Measurements from ENCODE around the gene GNG14.

Gene GNG14

GRCh38 chr19:12669270-12670158 is 18.3 kb upstream of the GNG14 start:
- ChIA-PET POLR2A (interaction anchor here (0.5 to 1.3 kb wide), 3 partner anchors 10 to 200 kb away, joined by 4 to 8 read pairs (median 4); no protein-coding TSS in a partner anchor), CTCF (interaction anchor here (0.6 to 7.4 kb wide), 8 partner anchors 8 to 127 kb away, joined by 3 to 93 read pairs (median 4); no protein-coding TSS in a partner anchor)
- DNase-seq (ENCODE audit: extremely low spot score), result peak; percentile 84
- TF ChIP-seq, protein P1, sequence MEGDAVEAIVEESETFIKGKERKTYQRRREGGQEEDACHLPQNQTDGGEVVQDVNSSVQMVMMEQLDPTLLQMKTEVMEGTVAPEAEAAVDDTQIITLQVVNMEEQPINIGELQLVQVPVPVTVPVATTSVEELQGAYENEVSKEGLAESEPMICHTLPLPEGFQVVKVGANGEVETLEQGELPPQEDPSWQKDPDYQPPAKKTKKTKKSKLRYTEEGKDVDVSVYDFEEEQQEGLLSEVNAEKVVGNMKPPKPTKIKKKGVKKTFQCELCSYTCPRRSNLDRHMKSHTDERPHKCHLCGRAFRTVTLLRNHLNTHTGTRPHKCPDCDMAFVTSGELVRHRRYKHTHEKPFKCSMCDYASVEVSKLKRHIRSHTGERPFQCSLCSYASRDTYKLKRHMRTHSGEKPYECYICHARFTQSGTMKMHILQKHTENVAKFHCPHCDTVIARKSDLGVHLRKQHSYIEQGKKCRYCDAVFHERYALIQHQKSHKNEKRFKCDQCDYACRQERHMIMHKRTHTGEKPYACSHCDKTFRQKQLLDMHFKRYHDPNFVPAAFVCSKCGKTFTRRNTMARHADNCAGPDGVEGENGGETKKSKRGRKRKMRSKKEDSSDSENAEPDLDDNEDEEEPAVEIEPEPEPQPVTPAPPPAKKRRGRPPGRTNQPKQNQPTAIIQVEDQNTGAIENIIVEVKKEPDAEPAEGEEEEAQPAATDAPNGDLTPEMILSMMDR (IDR thresholded peaks at IDR 0.05; ENCODE audit: control extremely low read depth, extremely low read depth, low read depth, missing control alignments), result no peak

- ChIA-PET CTCF (interaction anchor here (1.5 to 7.4 kb wide), 5 partner anchors 9 to 579 kb away, joined by 3 to 93 read pairs (median 13); no protein-coding TSS in a partner anchor), POLR2A (interaction anchor here (0.5 kb wide), 1 partner anchor 200 kb away, joined by 4 read pairs; no protein-coding TSS in a partner anchor)
- TF ChIP-seq, protein P1 (IDR thresholded peaks at IDR 0.05; ENCODE audit: control extremely low read depth, extremely low read depth, low read depth, missing control alignments), result no peak
- no peak for DNase-seq (ENCODE audit: extremely low spot score)
These were observed 17.5 kb upstream of the GNG14 start for GRCh38 chr19:12670159-12670928.

- TF ChIP-seq, protein P1 (IDR thresholded peaks at IDR 0.05; ENCODE audit: control extremely low read depth, extremely low read depth, low read depth, missing control alignments), result no peak
- CTCF ChIA-PET, result interaction anchor here (0.6 to 7.4 kb wide), 18 partner anchors 8 to 613 kb away, joined by 3 to 93 read pairs (median 5); partner anchors contain the start of genes DHPS, ZNF490 and ZNF791
- no peak for DNase-seq (ENCODE audit: extremely low spot score)
- POLR2A ChIA-PET, result interaction anchor here (0.5 to 1.7 kb wide), 4 partner anchors 9 to 213 kb away, joined by 3 to 8 read pairs (median 4); partner anchors contain the start of genes ZNF490 and ZNF791
These were observed 15.1 kb upstream of the GNG14 start for GRCh38 chr19:12672744-12673143.

GRCh38 chr19:12675399-12675798 is 12.4 kb upstream of the GNG14 start:
- CTCF ChIA-PET, result interaction anchor here (1.5 to 3.3 kb wide), 5 partner anchors 9 to 58 kb away, joined by 3 to 16 read pairs (median 5); partner anchors contain the start of genes MAN2B1 and WDR83
- POLR2A ChIA-PET, result no interaction called here
- TF ChIP-seq, protein P1 (IDR thresholded peaks at IDR 0.05; ENCODE audit: control extremely low read depth, extremely low read depth, low read depth, missing control alignments), result no peak
- DNase-seq (ENCODE audit: extremely low spot score), result no peak

GRCh38 chr19:12675940-12676339 is 11.9 kb upstream of the GNG14 start:
- CTCF ChIA-PET, result interaction anchor here (1.0 to 3.3 kb wide), 19 partner anchors 9 to 616 kb away, joined by 3 to 16 read pairs (median 4); partner anchors contain the start of genes MAN2B1, TNPO2 and WDR83
- TF ChIP-seq, protein P1 (IDR thresholded peaks at IDR 0.05; ENCODE audit: control extremely low read depth, extremely low read depth, low read depth, missing control alignments), result no peak
- DNase-seq (ENCODE audit: extremely low spot score), result no peak
- POLR2A ChIA-PET, result no interaction called here

DNA sequence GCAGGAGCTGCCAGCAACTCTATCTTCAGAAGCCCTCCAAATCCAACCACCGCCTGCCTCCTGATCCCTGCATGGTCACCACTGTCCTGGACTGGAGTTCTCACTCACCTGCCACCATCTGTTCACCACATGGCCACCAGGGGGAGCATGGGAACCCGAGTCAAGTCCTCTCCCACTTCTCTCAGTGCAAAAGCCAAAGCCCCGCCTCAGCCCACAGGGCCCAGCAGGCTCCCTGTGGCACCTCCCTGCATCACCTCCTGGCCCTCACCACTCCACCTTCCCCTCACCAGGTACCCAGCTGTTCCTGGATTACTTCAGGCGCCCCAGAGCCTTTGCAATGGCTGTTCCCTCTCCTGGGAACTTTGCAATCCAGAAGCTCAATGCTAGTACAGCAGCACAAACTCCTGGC is 11.4 kb upstream of the GNG14 start:
- TF ChIP-seq, protein P1 (IDR thresholded peaks at IDR 0.05; ENCODE audit: control extremely low read depth, extremely low read depth, low read depth, missing control alignments), result peak; percentile 76
- DNase-seq (ENCODE audit: extremely low spot score), result peak; percentile 82
- ChIA-PET POLR2A (no interaction called here), CTCF (interaction anchor here (0.7 to 3.3 kb wide), 27 partner anchors 9 to 617 kb away, joined by 3 to 16 read pairs (median 4); partner anchors contain the start of genes MAN2B1, TNPO2 and WDR83)
